Measurements from ENCODE around the gene CALML6.
A peak's percentile ranks its signal among the peaks of the same experiment; 100 is the strongest.

Gene CALML6

GRCh38 chr1:1959840-1960479 is 44.9 kb downstream of the CALML6 start (continued):
- TF ChIP-seq, protein P1, sequence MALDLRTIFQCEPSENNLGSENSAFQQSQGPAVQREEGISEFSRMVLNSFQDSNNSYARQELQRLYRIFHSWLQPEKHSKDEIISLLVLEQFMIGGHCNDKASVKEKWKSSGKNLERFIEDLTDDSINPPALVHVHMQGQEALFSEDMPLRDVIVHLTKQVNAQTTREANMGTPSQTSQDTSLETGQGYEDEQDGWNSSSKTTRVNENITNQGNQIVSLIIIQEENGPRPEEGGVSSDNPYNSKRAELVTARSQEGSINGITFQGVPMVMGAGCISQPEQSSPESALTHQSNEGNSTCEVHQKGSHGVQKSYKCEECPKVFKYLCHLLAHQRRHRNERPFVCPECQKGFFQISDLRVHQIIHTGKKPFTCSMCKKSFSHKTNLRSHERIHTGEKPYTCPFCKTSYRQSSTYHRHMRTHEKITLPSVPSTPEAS (tag by site-specific recombination; IDR thresholded peaks at IDR 0.05): no peak
- no peak for TF ChIP-seq PRDM1 (tag by site-specific recombination; IDR thresholded peaks at IDR 0.05)
- TF ChIP-seq SCRT2 (tag by site-specific recombination; IDR thresholded peaks at IDR 0.05): no peak
- 0 out of 2 replicates have a peak, but pooled peaks have one; percentile 12 for TF ChIP-seq ZSCAN16 (tag by site-specific recombination; IDR thresholded peaks at IDR 0.05)
- TF ChIP-seq ZNF747 (tag by site-specific recombination; IDR thresholded peaks at IDR 0.05): no peak
- TF ChIP-seq SP2 (tag by site-specific recombination; IDR thresholded peaks at IDR 0.05): no peak
- no peak for TF ChIP-seq ZNF830 (tag by site-specific recombination; IDR thresholded peaks at IDR 0.05; ENCODE audit: low read depth)
- TF ChIP-seq, protein P2, sequence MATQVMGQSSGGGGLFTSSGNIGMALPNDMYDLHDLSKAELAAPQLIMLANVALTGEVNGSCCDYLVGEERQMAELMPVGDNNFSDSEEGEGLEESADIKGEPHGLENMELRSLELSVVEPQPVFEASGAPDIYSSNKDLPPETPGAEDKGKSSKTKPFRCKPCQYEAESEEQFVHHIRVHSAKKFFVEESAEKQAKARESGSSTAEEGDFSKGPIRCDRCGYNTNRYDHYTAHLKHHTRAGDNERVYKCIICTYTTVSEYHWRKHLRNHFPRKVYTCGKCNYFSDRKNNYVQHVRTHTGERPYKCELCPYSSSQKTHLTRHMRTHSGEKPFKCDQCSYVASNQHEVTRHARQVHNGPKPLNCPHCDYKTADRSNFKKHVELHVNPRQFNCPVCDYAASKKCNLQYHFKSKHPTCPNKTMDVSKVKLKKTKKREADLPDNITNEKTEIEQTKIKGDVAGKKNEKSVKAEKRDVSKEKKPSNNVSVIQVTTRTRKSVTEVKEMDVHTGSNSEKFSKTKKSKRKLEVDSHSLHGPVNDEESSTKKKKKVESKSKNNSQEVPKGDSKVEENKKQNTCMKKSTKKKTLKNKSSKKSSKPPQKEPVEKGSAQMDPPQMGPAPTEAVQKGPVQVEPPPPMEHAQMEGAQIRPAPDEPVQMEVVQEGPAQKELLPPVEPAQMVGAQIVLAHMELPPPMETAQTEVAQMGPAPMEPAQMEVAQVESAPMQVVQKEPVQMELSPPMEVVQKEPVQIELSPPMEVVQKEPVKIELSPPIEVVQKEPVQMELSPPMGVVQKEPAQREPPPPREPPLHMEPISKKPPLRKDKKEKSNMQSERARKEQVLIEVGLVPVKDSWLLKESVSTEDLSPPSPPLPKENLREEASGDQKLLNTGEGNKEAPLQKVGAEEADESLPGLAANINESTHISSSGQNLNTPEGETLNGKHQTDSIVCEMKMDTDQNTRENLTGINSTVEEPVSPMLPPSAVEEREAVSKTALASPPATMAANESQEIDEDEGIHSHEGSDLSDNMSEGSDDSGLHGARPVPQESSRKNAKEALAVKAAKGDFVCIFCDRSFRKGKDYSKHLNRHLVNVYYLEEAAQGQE (tag by site-specific recombination; IDR thresholded peaks at IDR 0.05): peak; percentile 56; the same call in 1 of the 2 replicates
- no peak for TF ChIP-seq MEIS1 (CRISPR knock-in tag; IDR thresholded peaks at IDR 0.05; ENCODE audit: borderline replicate concordance)
- no peak for TF ChIP-seq ZBTB20 (tag by site-specific recombination; IDR thresholded peaks at IDR 0.05)
- TF ChIP-seq ZNF132 (tag by site-specific recombination; IDR thresholded peaks at IDR 0.05; ENCODE audit: borderline replicate concordance): no peak
- no peak for TF ChIP-seq ZNF140 (tag by site-specific recombination; IDR thresholded peaks at IDR 0.05)
- TF ChIP-seq ZBTB11 (tag by site-specific recombination; conservative IDR thresholded peaks at IDR 0.05; ENCODE audit: low read depth): no peak
- no peak for TF ChIP-seq ZNF670 (tag by site-specific recombination; IDR thresholded peaks at IDR 0.05; ENCODE audit: low read depth)
- peak; percentile 53; the same call in 1 of the 2 replicates for TF ChIP-seq ZFP37 (tag by site-specific recombination; IDR thresholded peaks at IDR 0.05)
- no peak for TF ChIP-seq ZNF148 (tag by site-specific recombination; IDR thresholded peaks at IDR 0.05; ENCODE audit: borderline replicate concordance)
- TF ChIP-seq ZNF221 (tag by site-specific recombination; IDR thresholded peaks at IDR 0.05; ENCODE audit: borderline replicate concordance): no peak
- TF ChIP-seq ZBTB8A (tag by site-specific recombination; IDR thresholded peaks at IDR 0.05): peak; percentile 40; the same call in 1 of the 2 replicates
- peak; percentile 92 for TF ChIP-seq CTCF (tag by site-specific recombination; IDR thresholded peaks at IDR 0.05)
- no peak for TF ChIP-seq ZNF239 (tag by site-specific recombination; IDR thresholded peaks at IDR 0.05)
- TF ChIP-seq ZBTB7A (tag by site-specific recombination; IDR thresholded peaks at IDR 0.05; ENCODE audit: low read depth): no peak
- TF ChIP-seq ZNF768 (tag by site-specific recombination; IDR thresholded peaks at IDR 0.05): no peak
- TF ChIP-seq SALL2 (tag by site-specific recombination; IDR thresholded peaks at IDR 0.05; ENCODE audit: borderline replicate concordance): no peak
- TF ChIP-seq ZNF37A (tag by site-specific recombination; IDR thresholded peaks at IDR 0.05): no peak
- TF ChIP-seq ZNF792 (tag by site-specific recombination; IDR thresholded peaks at IDR 0.05): no peak
- TF ChIP-seq ZNF211 (tag by site-specific recombination; IDR thresholded peaks at IDR 0.05; ENCODE audit: low read depth): no peak
- peak; percentile 75 for TF ChIP-seq ZBTB48 (tag by site-specific recombination; IDR thresholded peaks at IDR 0.05)
- no peak for TF ChIP-seq ZNF585B (tag by site-specific recombination; IDR thresholded peaks at IDR 0.05)
- TF ChIP-seq ZNF341 (tag by site-specific recombination; IDR thresholded peaks at IDR 0.05; ENCODE audit: low read depth): peak; percentile 46; the same call in 1 of the 2 replicates
